GM19025 (cell line): ENCODE results near the gene GFRA1.

Source experiments
- ATAC-seq: cut with Tn5 transposase; IDR thresholded peaks from one replicate; pipeline ENCODE4 v1.9.1; 2021; ENCODE audit warnings: mild to moderate bottlenecking, low read depth, moderate library complexity; ENCODE audit not compliant: unreplicated experiment

The GFRA1 gene

GRCh38 chr10:116109881-116110280 lies 163.1 kb downstream of the GFRA1 start:
- ATAC-seq = no peak

DNA sequence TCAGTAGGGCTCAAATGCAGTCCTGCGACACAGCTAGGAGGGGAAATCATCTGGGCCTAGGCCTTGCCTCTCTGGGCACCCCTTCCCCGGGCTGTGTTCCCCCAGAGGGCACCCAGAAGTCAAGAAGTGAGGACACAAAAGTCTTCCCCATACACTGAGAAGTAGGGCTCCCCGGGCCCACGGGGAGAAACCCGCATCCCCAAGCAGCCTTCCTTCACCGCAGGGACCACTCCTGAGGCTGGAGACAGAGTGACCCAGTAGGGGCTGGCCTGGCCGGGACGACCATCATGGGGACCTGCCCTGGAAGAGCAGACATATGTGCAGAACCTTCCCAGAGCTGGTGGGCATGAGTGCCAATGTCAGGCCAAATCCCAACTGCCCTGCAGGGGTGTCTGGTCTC lies 163.5 kb downstream of the GFRA1 start:
- no peak for ATAC-seq

- no peak for ATAC-seq
Observed at GRCh38 chr10:116108095-116108494, 164.9 kb downstream of the GFRA1 start.

- no peak for ATAC-seq
Observed at GRCh38 chr10:116106611-116107010, 166.4 kb downstream of the GFRA1 start.

- no peak for ATAC-seq
Observed at GRCh38 chr10:116105264-116105663, 167.7 kb downstream of the GFRA1 start.

DNA sequence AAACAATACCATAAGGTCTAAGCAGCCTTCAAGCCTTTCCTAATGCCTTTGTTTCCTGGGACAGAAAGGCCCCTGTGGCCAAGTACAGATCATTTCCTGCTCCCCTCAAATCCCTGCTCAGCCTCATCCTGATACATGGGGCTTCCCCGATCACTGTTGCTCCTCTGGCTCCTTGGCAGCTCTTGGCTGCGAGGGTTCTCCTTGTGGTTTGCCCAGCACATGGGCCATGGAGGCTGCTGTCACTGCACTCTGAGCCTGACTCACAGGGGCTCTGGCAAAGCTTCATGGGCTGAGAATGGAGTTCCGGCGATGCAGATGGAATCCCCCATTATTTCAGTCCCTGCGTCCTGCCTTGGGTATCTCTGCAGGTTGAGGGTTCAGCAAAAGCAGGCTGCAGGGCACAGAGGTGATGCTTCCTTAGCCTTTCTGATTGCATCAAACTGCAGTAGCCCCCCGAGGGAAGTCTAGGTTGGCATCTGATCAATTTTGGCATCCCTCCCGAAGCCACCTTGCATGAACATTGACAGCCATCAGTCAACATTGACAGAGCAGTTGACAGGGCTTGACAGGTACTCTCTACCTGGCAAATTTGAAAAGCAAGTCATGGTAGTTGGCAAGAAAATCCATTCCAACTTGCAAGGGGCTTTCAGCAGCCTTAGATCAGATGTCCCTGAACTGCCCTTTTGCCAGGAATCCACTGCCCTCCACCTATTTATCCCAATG lies 168.6 kb downstream of the GFRA1 start:
- no peak for ATAC-seq

- ATAC-seq = no peak
Observed at GRCh38 chr10:116103668-116104067, 169.3 kb downstream of the GFRA1 start.

DNA sequence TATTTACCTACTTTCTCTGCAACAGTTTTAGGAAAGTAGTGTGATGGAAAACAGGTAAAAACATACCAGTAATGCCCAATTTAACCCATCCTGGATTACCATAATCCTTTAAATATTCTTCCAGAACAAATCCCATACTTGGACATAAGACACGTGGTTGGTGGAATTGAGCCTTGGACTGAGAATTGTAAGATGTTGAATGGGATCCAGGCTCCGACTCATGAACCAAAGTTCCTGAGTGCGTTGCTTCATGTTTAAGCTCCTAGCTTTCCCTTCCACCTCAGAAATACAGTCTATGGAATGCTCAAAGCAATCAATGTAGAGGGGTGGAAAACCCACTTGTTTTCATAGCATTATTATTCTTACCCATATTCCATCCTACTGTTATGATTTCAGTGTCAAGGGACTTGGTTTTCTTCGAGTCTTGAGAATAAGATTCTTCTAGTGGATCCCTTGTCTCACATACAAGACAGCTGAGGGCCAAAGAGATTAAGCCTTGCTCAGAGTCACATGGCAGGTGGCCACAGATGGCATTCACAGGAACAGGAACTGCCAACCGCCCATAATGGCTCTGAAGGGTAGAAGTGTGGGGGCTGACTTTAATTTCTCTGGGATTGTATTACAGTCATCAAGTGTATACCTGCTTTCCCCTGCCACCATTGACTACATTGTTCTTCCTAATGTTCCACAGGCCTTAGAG lies 171.2 kb downstream of the GFRA1 start:
- ATAC-seq = no peak

GRCh38 chr10:116100984-116101383 lies 172.0 kb downstream of the GFRA1 start:
- ATAC-seq = no peak

GRCh38 chr10:116099023-116099420 lies 174.0 kb downstream of the GFRA1 start:
- ATAC-seq = no peak

DNA sequence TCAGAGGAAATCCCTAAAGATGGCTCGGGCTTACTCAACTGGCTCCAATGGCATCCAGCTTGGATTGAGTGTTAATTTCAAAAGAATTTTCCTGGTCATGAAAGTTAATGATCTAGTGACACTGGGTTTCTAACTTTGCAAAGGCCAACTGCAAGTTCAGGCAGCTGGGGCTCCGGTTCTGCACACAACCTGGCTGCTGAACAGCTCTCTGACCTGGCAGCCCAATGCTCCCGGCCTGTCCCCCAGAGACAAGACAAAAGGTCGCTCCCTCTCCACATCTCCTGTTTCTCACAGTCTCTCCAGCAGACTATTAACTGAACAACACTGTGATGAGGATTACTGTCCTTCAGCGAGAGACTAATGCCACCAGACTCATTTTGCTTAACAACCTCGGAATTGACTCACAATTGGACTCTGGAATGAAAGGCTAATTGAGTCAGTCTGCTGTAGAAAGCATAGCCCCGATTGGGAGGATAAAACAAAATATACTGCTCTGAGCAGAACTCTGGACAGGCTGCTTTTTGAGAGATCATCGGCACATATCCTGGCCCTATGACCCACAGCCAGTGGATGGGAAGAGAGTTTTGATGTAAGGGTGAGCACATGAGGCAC lies 174.5 kb downstream of the GFRA1 start:
- ATAC-seq = no peak

DNA sequence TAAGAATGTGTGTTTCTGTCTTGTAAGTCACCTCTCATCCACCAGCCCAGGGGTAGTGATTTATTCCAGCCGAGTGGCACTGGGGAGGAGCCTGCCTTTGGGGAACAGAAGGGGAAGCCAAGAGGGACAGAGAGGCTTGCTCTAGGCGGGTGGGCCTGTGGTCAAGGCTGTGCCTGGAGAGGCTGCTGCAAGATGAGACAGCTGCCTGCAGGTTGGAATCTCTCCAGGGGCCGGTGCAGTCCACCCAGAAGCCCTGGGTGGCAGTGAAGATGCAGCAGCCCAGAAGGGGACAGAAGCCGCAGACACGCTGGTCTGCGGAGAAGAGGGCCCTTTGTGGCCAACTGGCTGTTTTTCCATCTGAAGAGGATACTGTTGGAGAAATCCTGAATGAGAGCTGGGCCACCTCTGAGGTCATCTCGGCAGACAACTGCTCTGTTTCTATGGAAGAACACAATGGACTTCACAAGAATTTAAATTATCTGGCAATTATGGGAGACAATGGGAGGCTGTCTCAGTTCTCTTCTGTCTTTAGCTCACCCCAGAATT lies 175.7 kb downstream of the GFRA1 start:
- no peak for ATAC-seq

- ATAC-seq = no peak
Observed at GRCh38 chr10:116096526-116096925, 176.5 kb downstream of the GFRA1 start.

DNA sequence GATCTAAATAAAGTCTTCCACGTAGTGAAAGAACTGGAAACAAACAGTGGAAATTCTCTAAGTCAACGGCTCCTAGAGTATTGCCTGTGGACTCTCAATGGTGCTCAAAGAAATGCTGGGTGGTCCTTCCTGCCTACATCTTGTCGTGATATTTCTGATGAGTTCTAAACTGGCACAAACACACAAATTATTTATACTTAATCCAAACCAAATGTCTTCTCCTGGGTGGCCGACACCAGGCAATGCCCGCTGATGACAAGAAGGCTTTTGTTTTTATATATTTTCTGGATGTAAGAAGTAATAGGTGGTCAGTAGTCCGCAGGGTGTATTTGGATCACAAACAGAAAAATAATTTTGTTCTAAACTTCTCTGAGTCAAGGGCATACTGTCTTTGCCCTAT lies 178.7 kb downstream of the GFRA1 start:
- no peak for ATAC-seq

DNA sequence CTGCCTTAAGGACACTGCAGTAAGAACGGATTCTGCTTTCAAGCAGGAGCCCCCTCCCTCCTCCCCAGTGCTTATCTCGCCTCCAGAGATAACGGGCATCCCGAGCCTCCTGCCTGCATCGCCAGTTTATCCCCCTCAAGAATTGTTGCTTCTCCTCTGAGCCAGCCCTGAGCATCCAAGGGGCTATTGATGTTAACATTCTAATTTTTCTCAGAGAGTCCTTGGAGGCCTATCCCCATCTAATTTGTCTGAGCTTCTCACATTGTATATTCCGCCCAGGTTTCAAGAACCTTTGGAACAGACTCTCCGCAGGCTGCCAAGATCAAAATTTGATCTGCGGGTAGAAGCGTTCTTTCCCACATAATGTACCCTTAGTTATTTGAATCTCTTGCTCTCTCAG lies 180.0 kb downstream of the GFRA1 start:
- no peak for ATAC-seq

DNA sequence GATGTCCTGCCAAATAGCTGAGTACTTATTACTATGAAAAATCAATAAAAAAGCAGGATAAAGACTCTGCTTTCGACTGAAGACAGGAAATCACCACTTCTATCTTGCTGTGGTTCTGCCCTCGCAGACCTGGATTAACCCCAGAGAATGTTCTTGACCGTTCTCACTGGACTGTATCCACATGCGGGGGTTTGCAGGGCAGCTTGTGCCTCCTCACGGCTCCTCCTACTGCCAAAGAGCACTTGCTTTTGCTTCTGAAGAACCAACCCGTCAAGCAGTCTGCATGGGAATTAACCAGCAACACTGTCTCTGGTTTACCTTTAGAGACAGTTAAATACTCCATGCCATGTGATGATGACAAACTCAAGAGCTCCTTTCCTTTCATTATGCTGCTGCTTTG lies 184.0 kb downstream of the GFRA1 start:
- no peak for ATAC-seq

DNA sequence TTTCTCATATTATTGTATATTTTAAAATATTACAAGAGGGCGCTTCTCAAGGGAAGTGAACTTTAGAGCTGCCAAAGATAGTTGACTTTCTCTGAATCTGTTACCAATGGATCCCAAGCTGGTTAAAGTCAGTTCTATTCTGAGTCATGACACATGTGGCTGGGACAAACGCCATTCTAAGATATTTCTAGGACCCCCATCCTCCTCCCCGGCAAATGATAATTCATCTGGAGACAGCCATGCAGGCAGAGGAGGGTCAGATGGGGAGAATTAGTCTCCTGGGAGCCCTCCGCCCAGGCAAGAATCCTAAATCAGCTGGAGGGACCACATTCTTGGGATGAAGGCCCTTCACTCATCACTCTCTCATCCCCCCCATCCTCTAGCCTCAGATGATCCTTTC lies 187.7 kb downstream of the GFRA1 start:
- ATAC-seq = no peak

DNA sequence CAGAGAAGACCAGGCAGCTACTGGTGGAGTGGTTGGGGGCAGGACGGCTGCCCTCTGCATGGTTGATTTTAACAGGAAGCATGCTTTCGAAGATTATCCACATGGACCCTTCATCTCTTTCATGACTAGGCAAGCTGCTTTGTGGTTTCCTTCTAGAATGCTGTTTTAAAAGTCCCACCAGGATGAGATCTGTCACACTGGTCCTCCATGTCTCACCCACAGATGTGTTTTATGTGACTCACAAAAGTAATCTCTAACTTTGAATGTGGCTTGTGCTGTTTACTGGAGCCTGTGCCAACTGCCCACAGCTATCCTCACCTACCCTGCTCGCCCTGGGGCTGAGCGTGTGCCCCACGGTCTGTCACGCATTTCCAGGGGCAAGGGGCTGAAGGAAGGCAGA lies 188.8 kb downstream of the GFRA1 start:
- ATAC-seq = no peak

- no peak for ATAC-seq
Observed at GRCh38 chr10:116083226-116083762, 189.7 kb downstream of the GFRA1 start.

GRCh38 chr10:116082762-116083161 lies 190.2 kb downstream of the GFRA1 start:
- ATAC-seq = no peak

DNA sequence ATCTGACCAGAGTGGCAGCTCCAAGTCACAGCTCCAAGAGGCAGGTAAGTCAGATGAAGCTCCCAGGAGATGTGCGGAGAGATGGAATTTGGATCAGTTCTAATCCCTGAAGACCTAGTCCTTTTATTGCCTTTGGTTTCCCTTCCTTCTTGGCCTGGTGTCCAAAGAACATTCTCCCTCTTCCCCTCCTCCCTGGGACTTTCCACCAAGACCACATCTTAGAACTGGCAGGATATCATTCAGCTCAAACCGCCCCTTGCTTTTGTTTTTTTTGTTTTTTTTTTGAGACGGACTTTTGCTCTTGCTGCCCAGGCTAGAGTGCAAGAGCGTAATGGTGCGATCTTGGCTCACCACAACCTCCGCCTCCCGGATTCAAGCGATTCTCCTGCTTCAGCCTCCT lies 190.8 kb downstream of the GFRA1 start:
- no peak for ATAC-seq
